SU-DHL-6 (cell line): ENCODE measurements around the gene MYH2.

Experiments used
- EZH2phosphoT487 ChIP-seq: fragments of 200-600 bp; sonication (generic), shearing (Covaris generic); conservative IDR thresholded peaks from 2 replicates; pipeline ENCODE4 v1.6.1; 2018; ENCODE audit warnings: mild to moderate bottlenecking, antibody characterized with exemption, low read length, moderate library complexity, mixed read lengths
- TF ChIP-seq, protein P1 (sequence below): fragments of 200-600 bp; sonication (generic); IDR thresholded peaks from one replicate; pipeline ENCODE4 v1.5.1; 2017; ENCODE audit warnings: antibody characterized with exemption, mild to moderate bottlenecking, low read length, moderate library complexity; ENCODE audit not compliant: insufficient read depth, poor library complexity, severe bottlenecking

DNA sequence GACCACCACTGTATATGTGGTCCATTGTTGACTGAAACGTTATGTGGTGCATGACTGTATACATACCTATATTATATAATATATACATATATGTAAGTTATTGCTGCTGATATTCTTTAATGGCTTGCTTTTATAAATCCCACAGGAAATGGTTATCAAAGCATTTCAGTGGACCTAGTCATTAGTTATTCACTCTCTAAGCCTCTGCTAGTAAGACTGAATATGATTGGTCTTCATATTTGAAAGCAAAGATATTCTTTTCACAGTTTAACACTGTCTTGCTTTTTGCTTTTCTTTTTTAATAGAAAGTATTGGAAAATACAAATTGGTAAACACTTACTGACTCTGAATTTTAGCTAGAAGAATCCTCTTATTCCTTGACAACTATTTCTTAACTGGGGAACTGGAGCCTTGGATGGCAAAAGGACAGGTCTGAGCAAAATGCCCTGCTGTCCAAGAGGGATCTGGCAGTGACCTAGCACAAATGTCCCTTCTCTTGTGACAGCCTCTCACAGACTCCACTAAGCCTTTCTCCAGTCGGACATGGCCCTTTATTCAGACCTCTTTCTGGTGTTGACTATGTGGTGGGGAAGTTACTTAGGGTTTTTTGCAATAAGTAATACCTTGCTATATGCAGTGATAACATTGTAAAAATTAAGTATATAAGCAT, 14.7 kb upstream of the MYH2 start:
- TF ChIP-seq, protein P1, sequence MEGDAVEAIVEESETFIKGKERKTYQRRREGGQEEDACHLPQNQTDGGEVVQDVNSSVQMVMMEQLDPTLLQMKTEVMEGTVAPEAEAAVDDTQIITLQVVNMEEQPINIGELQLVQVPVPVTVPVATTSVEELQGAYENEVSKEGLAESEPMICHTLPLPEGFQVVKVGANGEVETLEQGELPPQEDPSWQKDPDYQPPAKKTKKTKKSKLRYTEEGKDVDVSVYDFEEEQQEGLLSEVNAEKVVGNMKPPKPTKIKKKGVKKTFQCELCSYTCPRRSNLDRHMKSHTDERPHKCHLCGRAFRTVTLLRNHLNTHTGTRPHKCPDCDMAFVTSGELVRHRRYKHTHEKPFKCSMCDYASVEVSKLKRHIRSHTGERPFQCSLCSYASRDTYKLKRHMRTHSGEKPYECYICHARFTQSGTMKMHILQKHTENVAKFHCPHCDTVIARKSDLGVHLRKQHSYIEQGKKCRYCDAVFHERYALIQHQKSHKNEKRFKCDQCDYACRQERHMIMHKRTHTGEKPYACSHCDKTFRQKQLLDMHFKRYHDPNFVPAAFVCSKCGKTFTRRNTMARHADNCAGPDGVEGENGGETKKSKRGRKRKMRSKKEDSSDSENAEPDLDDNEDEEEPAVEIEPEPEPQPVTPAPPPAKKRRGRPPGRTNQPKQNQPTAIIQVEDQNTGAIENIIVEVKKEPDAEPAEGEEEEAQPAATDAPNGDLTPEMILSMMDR, result no peak
- TF ChIP-seq EZH2phosphoT487, result no peak
